ENCODE results near the gene SSRP1. TPM values are rescaled to one million over a fixed set of nuclear protein-coding genes. Genes with fewer than 3 reads are reported as not detected.

Gene SSRP1
- total and polyA plus RNA-seq, 8 donors = 20.5 to 61.9 (median 42.7) TPM

DNA sequence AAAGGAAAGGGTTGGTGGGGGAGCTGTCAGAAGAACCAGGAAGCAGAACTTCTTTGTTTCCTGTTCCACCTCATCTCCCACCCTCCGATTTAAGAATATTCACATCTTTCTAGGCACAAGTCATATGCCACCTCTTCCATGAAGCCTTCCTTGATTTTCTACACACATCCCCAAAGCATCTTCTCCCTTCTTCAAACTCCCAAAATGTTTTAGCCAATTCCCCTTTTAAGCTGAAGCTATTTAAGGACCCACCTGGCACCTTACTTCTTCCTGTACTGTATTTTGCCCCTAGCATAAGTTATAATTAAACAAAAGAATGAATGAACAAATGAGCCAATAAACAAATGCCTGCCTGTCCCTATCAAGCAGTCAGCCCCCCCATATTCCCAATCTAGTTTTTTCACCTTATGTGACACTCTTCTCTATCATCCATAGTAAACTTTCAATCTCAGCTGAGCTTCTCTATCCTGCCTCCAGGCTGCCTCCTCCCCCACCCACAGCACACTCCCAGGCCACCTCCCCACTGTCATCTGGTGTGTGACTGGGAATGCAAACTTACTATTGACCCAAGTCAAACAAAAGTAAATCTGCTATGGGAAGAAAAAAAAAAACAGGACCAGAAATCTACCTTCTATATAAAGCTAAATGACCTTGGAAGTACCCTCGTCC lies 14.8 kb downstream of the SSRP1 start:
- WGBS, 2 donors = 37 to 48% methylated on average over 2 of the region's 2 CpGs
- Histone ChIP-seq H3K9me3 (no peaks in the 10 kb centered on the region), H3K27me3 (no peaks in the 10 kb centered on the region), H3K4me1 (peaks cover 39 to 68% (median 48%) of the 10 kb centered on the region in 3 donors), H3K36me3 (peaks cover 0 to 19% (median 9%) of the 10 kb centered on the region in 3 donors), H3K4me3 (peak overlapping the region in 2 of 4 donors; percentile 75 to 76), H3K27ac (peak overlapping the region in 3 of 4 donors; percentile 88 to 96 (median 89))
- no peak for FAIRE-seq
- peak; percentile 12 to 19 (median 14) for ATAC-seq
- DNase-seq = peak in 5 of 6 donors; percentile 45 to 65 (median 56)
- TF ChIP-seq, protein P1, sequence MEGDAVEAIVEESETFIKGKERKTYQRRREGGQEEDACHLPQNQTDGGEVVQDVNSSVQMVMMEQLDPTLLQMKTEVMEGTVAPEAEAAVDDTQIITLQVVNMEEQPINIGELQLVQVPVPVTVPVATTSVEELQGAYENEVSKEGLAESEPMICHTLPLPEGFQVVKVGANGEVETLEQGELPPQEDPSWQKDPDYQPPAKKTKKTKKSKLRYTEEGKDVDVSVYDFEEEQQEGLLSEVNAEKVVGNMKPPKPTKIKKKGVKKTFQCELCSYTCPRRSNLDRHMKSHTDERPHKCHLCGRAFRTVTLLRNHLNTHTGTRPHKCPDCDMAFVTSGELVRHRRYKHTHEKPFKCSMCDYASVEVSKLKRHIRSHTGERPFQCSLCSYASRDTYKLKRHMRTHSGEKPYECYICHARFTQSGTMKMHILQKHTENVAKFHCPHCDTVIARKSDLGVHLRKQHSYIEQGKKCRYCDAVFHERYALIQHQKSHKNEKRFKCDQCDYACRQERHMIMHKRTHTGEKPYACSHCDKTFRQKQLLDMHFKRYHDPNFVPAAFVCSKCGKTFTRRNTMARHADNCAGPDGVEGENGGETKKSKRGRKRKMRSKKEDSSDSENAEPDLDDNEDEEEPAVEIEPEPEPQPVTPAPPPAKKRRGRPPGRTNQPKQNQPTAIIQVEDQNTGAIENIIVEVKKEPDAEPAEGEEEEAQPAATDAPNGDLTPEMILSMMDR (IDR thresholded peaks at IDR 0.05) = no peak
- intact Hi-C loops (cut with DNase I) = no loop called here

- TF ChIP-seq, protein P1 (IDR thresholded peaks at IDR 0.05) = no peak
- peak overlapping the region in 1 of 4 donors; percentile 89 for H3K27ac ChIP-seq
- peaks cover 41 to 69% (median 44%) of the 10 kb centered on the region in 3 donors for H3K4me1 ChIP-seq
- peak in 3 of 6 donors; percentile 31 to 81 (median 56) for DNase-seq
- peaks cover 0 to 19% (median 9%) of the 10 kb centered on the region in 3 donors for H3K36me3 ChIP-seq
- no peaks in the 10 kb centered on the region for H3K9me3 ChIP-seq
- ATAC-seq = no peak
- intact Hi-C loops (cut with DNase I) = no loop called here
- H3K27me3 ChIP-seq = no peaks in the 10 kb centered on the region
- 73% methylated on average over 22 of the region's 22 CpGs for WGBS, 2 donors
- no peak for FAIRE-seq
- no peak overlapping the region for H3K4me3 ChIP-seq
Observed at GRCh38 chr11:57320067-57320718, 15.5 kb downstream of the SSRP1 start.

GRCh38 chr11:57318178-57318577 lies 17.5 kb downstream of the SSRP1 start:
- Histone ChIP-seq H3K27ac (peak overlapping the region in 2 of 4 donors; percentile 17 to 34), H3K36me3 (peaks cover 0 to 35% (median 17%) of the 10 kb centered on the region in 3 donors), H3K4me3 (peak overlapping the region in 1 of 4 donors; percentile 7), H3K4me1 (peaks cover 41 to 69% (median 45%) of the 10 kb centered on the region in 3 donors), H3K27me3 (no peaks in the 10 kb centered on the region), H3K9me3 (no peaks in the 10 kb centered on the region)
- no peak for ATAC-seq
- TF ChIP-seq, protein P1 (IDR thresholded peaks at IDR 0.05) = no peak
- FAIRE-seq = no peak
- intact Hi-C loops (cut with DNase I) = no loop called here
- peak in 2 of 6 donors; percentile 21 to 45 for DNase-seq
- 36 to 44% methylated on average over 2 of the region's 2 CpGs for WGBS, 2 donors

- Histone ChIP-seq H3K27me3 (no peaks in the 10 kb centered on the region), H3K36me3 (peaks cover 0 to 44% (median 18%) of the 10 kb centered on the region in 3 donors), H3K27ac (peak overlapping the region in 2 of 4 donors; percentile 23 to 51), H3K9me3 (no peaks in the 10 kb centered on the region), H3K4me3 (no peak overlapping the region), H3K4me1 (peaks cover 43 to 70% (median 46%) of the 10 kb centered on the region in 3 donors)
- no peak for FAIRE-seq
- intact Hi-C loops (cut with DNase I) = no loop called here
- peak in 2 of 6 donors; percentile 15 to 33 for DNase-seq
- no peak for ATAC-seq
- TF ChIP-seq, protein P1 (IDR thresholded peaks at IDR 0.05) = no peak
- WGBS, 2 donors = 38 to 54% methylated on average over 3 of the region's 3 CpGs
Observed at GRCh38 chr11:57316017-57316416, 19.7 kb downstream of the SSRP1 start.

Data from pancreas (tissue), 10 donors.